H9 (cell line): ENCODE measurements around the gene SYCE1. TPM values are rescaled to one million over a fixed set of nuclear protein-coding genes. Genes with fewer than 3 reads are reported as not detected.
"Not testable (repeated sequence)": the region's sequence is repeated elsewhere in the genome, so short reads cannot be mapped to it uniquely, and the experiment has no call there.

Experiments used
- DNase-seq: peaks from one replicate; pipeline ENCODE4 v3.0.0-alpha.2; 2017
- H2AFZ ChIP-seq: one replicate; pipeline ENCODE4 v1.6.1; 2013; ENCODE audit warnings: mild to moderate bottlenecking, low read length, control low read depth, moderate library complexity
- H2AK5ac ChIP-seq: 2 replicates; pipeline ENCODE4 v1.6.1; 2013; ENCODE audit warnings: low read length, control low read depth, mixed read lengths; ENCODE audit not compliant: insufficient read length
- H2BK120ac ChIP-seq: one replicate; pipeline ENCODE4 v1.6.1; 2013; ENCODE audit warnings: low read depth, mild to moderate bottlenecking, low read length, control low read depth, inconsistent platforms; ENCODE audit not compliant: poor library complexity, severe bottlenecking
- H2BK12ac ChIP-seq: 2 replicates; pipeline ENCODE4 v1.6.1; 2013; ENCODE audit warnings: low read length, control low read depth, mixed read lengths, low read depth; ENCODE audit not compliant: insufficient read length
- H2BK15ac ChIP-seq: 2 replicates; pipeline ENCODE4 v1.6.1; 2013; ENCODE audit warnings: low read depth, low read length, control low read depth
- H2BK20ac ChIP-seq: one replicate; pipeline ENCODE4 v1.6.1; 2013; ENCODE audit warnings: low read depth, mild to moderate bottlenecking, low read length, control low read depth, inconsistent platforms; ENCODE audit not compliant: poor library complexity, severe bottlenecking
- H2BK5ac ChIP-seq: 2 replicates; pipeline ENCODE4 v1.6.1; 2013; ENCODE audit warnings: low read length, control low read depth, mixed read lengths; ENCODE audit not compliant: insufficient read length
- H3K14ac ChIP-seq: 2 replicates; pipeline ENCODE4 v1.6.1; 2013; ENCODE audit warnings: low read length, control low read depth; ENCODE audit not compliant: insufficient read depth
- H3K18ac ChIP-seq: 2 replicates; pipeline ENCODE4 v1.6.1; 2013; ENCODE audit warnings: low read depth, mild to moderate bottlenecking, mixed read lengths, low read length, control low read depth; ENCODE audit not compliant: insufficient read length
- H3K23ac ChIP-seq: 2 replicates; pipeline ENCODE4 v1.6.1; 2013; ENCODE audit warnings: low read length, control low read depth, mixed read lengths, low read depth; ENCODE audit not compliant: insufficient read length
- H3K23me2 ChIP-seq: 2 replicates; pipeline ENCODE4 v1.6.1; 2013; ENCODE audit warnings: low read depth, mild to moderate bottlenecking, mixed read lengths, low read length, control low read depth; ENCODE audit not compliant: insufficient read length, poor library complexity, severe bottlenecking
- H3K27ac ChIP-seq: 2 replicates; pipeline ENCODE4 v1.5.1; 2013; ENCODE audit warnings: low read length, control low read depth, mixed read lengths, low read depth; ENCODE audit not compliant: insufficient read length
- H3K27me3 ChIP-seq: 2 replicates; pipeline ENCODE4 v1.6.1; 2013; ENCODE audit warnings: low read length, control low read depth, inconsistent platforms; ENCODE audit not compliant: insufficient read depth
- H3K4ac ChIP-seq: 2 replicates; pipeline ENCODE4 v1.6.1; 2013; ENCODE audit warnings: low read depth, mild to moderate bottlenecking, control low read depth, inconsistent platforms, low read length, moderate library complexity
- H3K4me1 ChIP-seq: 2 replicates; pipeline ENCODE4 v1.6.1; 2013; ENCODE audit warnings: low read length, control low read depth, inconsistent platforms; ENCODE audit not compliant: insufficient read depth
- H3K4me2 ChIP-seq: 2 replicates; pipeline ENCODE4 v1.6.1; 2013; ENCODE audit warnings: low read length, control low read depth, mixed read lengths; ENCODE audit not compliant: insufficient read length, insufficient read depth
- H3K56ac ChIP-seq: 2 replicates; pipeline ENCODE4 v1.6.1; 2013; ENCODE audit warnings: low read depth, mild to moderate bottlenecking, mixed read lengths, low read length, control low read depth; ENCODE audit not compliant: insufficient read length
- H3K79me1 ChIP-seq: 2 replicates; pipeline ENCODE4 v1.6.1; 2013; ENCODE audit warnings: low read depth, mild to moderate bottlenecking, moderate library complexity, low read length, control low read depth, inconsistent platforms; ENCODE audit not compliant: insufficient read depth, poor library complexity, severe bottlenecking
- H3K79me2 ChIP-seq: 2 replicates; pipeline ENCODE4 v1.6.1; 2013; ENCODE audit warnings: low read length, control low read depth, inconsistent platforms; ENCODE audit not compliant: insufficient read depth
- H3K9ac ChIP-seq: 2 replicates; pipeline ENCODE4 v1.6.1; 2013; ENCODE audit warnings: low read length, control low read depth, mixed read lengths; ENCODE audit not compliant: insufficient read length; ENCODE audit errors: extremely low read depth
- H3K9me3 ChIP-seq: one replicate; pipeline ENCODE4 v1.6.1; 2013; ENCODE audit warnings: low read depth, low read length, inconsistent platforms; ENCODE audit not compliant: control insufficient read depth
- H3T11ph ChIP-seq: one replicate; pipeline ENCODE4 v1.6.1; 2013; ENCODE audit warnings: mild to moderate bottlenecking, low read length, control low read depth, inconsistent platforms
- H4K20me1 ChIP-seq: one replicate; pipeline ENCODE4 v1.6.1; 2013; ENCODE audit not compliant: control insufficient read depth, insufficient read length, insufficient read depth
- H4K5ac ChIP-seq: 2 replicates; pipeline ENCODE4 v1.6.1; 2013; ENCODE audit warnings: low read depth, mild to moderate bottlenecking, mixed read lengths, low read length, control low read depth; ENCODE audit not compliant: insufficient read length
- H4K8ac ChIP-seq: replicated peaks from 2 replicates; pipeline ENCODE4 v1.6.1; 2013; ENCODE audit warnings: low read length, control low read depth, mixed read lengths, low read depth; ENCODE audit not compliant: insufficient read length
- H4K91ac ChIP-seq: 2 replicates; pipeline ENCODE4 v1.6.1; 2013; ENCODE audit warnings: low read depth, mild to moderate bottlenecking, moderate library complexity, mixed read lengths, low read length, control low read depth; ENCODE audit not compliant: insufficient read length
- H3K27ac Mint-ChIP-seq, 3 experiments: 2 replicates in 2 of 3; 3 replicates in 1 of 3; pipeline ENCODE4 v1.8.0; 2020 to 2021; ENCODE audit warnings: mixed read lengths in 3 of 3, mild to moderate bottlenecking in 1 of 3, moderate library complexity in 1 of 3
- H3K27me3 Mint-ChIP-seq: 2 replicates; pipeline ENCODE4 v1.8.0; 2021; ENCODE audit warnings: low read depth, mild to moderate bottlenecking, moderate library complexity, mixed read lengths
- H3K36me3 Mint-ChIP-seq, 3 experiments: 2 replicates in 2 of 3; 3 replicates in 1 of 3; pipeline ENCODE4 v1.8.0; 2020 to 2021; ENCODE audit warnings: low read depth in 3 of 3, mixed read lengths in 3 of 3; ENCODE audit not compliant: insufficient read depth in 1 of 3
- H3K4me1 Mint-ChIP-seq, 2 experiments: 2 replicates each; pipeline ENCODE4 v1.8.0; 2020; ENCODE audit warnings: mixed read lengths in 2 of 2
- H3K4me3 Mint-ChIP-seq, 2 experiments: 2 replicates in 1 of 2; 3 replicates in 1 of 2; pipeline ENCODE4 v1.8.0; 2020 to 2021; ENCODE audit warnings: mild to moderate bottlenecking in 2 of 2, mixed read lengths in 2 of 2, moderate library complexity in 1 of 2
- H3K9me3 Mint-ChIP-seq, 2 experiments: 2 replicates in 1 of 2; 3 replicates in 1 of 2; pipeline ENCODE4 v1.8.0; 2020; ENCODE audit warnings: mild to moderate bottlenecking in 2 of 2, mixed read lengths in 2 of 2, moderate library complexity in 1 of 2
- WGBS: extraction: QIAGEN DNeasy Blood & Tissue Kit; methylation state at CpG from one replicate; pipeline ENCODE4 v1.1.7; 2013; ENCODE audit warnings: missing lambda C conversion rate, low lambda C conversion rate, mixed read lengths; ENCODE audit not compliant: insufficient read length; ENCODE audit errors: extremely low coverage; 5-methylcytosine and 5-hydroxymethylcytosine counted together
- total RNA-seq: library from RNA; stranded (reverse); gene quantifications from 2 replicates; pipeline ENCODE4 v1.2.1, GENCODE V29; 2021
- TF ChIP-seq, protein P1 (sequence below): fragments of 200-600 bp; sonication (generic); conservative IDR thresholded peaks from 3 replicates; pipeline ENCODE4 v1.8.0; 2021; ENCODE audit warnings: antibody characterized with exemption, mild to moderate bottlenecking

Gene SYCE1
- total RNA-seq, 1 experiment from 2014 or later: not detected

DNA sequence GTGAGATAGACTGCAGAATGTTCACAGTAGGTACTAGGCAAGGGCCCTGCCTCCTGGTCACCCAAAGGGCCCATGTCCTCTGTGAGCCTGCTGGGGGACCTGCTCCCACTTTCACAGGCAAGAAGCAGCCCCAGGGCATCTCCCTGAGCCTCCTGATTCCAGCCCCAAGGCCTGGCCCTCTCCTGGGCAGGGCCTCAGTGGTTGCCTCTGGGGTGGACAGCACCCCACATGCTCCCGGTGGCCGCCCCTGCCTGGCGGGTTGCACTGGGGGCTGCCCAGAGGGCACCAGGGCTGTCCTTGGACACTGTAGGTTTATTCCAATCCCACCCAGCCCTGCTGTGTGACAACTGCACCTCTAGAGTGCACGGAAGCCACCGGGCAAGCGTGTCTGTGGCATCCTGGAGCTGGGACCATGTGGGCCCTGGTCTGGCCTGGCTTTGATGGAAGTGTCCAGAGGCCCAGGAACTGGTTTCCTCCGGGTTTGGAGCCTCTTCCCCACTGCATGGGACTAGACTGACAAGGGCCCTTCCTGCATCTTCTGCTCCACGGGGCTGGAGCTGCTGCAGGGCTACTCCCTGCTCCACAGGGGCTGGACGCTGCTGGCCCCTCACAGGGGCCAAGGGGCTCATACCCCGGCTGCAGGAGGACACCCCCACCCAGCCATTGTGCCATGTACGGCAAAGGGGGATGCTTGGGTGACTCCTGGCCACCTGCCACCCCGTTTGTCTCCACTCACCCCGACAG is 25.0 kb upstream of the SYCE1 start:
- Histone ChIP-seq H3K79me2 (no peaks in the 10 kb centered on the region), H3K9ac (no peak overlapping the region), H2BK20ac (no peak overlapping the region), H2AK5ac (no peak overlapping the region), H2BK12ac (no peak overlapping the region), H3K79me1 (no peaks in the 10 kb centered on the region), H3K27me3 (no peaks in the 10 kb centered on the region), H3K56ac (no peak overlapping the region), H3K9me3 (peaks cover 60% of the 10 kb centered on the region), H2AFZ (no peak overlapping the region), H4K91ac (no peak overlapping the region), H4K20me1 (no peaks in the 10 kb centered on the region), H3T11ph (no peak overlapping the region), H2BK15ac (no peak overlapping the region), H3K4me1 (no peaks in the 10 kb centered on the region), H2BK120ac (no peak overlapping the region), H3K27ac (no peak overlapping the region), H4K8ac (no peak overlapping the region), H3K23ac (no peak overlapping the region), H3K23me2 (no peaks in the 10 kb centered on the region), H4K5ac (no peak overlapping the region), H3K4me2 (no peak overlapping the region), H3K14ac (no peak overlapping the region), H2BK5ac (no peak overlapping the region), H3K4ac (no peak overlapping the region), H3K18ac (no peak overlapping the region)
- Mint-ChIP-seq H3K27ac (no peak overlapping the region), H3K9me3 (peaks cover 74 to 86% of the 10 kb centered on the region in 2 experiments), H3K36me3 (peaks cover 5 to 28% (median 17%) of the 10 kb centered on the region in 3 experiments; a peak in 6 of 7 replicates), H3K4me3 (no peak overlapping the region), H3K4me1 (no peaks in the 10 kb centered on the region), H3K27me3 (no peaks in the 10 kb centered on the region; the same call in 1 of the 2 replicates)
- DNase-seq: no peak
- WGBS: no CpG with 5 or more reads among the region's 13 CpGs
- TF ChIP-seq, protein P1, sequence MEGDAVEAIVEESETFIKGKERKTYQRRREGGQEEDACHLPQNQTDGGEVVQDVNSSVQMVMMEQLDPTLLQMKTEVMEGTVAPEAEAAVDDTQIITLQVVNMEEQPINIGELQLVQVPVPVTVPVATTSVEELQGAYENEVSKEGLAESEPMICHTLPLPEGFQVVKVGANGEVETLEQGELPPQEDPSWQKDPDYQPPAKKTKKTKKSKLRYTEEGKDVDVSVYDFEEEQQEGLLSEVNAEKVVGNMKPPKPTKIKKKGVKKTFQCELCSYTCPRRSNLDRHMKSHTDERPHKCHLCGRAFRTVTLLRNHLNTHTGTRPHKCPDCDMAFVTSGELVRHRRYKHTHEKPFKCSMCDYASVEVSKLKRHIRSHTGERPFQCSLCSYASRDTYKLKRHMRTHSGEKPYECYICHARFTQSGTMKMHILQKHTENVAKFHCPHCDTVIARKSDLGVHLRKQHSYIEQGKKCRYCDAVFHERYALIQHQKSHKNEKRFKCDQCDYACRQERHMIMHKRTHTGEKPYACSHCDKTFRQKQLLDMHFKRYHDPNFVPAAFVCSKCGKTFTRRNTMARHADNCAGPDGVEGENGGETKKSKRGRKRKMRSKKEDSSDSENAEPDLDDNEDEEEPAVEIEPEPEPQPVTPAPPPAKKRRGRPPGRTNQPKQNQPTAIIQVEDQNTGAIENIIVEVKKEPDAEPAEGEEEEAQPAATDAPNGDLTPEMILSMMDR: no peak

DNA sequence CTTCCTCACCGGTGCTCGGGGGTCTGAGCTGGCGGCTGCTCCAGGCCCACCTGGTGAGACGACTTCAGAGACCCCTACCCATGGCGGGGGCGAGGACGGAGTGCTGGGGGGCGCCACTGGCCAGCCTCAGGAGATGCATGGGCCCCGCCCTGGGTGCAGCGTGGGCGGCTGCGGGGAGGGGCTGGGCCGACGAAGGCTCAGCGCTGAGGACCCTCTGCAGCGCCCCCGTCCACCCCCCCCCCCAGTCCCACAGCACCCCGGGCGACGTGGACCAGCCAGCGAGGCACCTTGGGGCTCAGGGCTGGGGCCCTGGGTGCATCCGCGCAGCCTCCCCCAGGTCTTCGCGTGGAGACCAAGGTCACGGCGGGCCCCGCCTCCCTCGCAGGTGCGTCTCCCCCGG is 11.7 kb upstream of the SYCE1 start:
- not testable (repeated sequence) for H2AFZ ChIP-seq, H2BK20ac ChIP-seq, H3K4ac ChIP-seq, H3T11ph ChIP-seq, H3K4me2 ChIP-seq, H3K23ac ChIP-seq, H3K4me1 Mint-ChIP-seq, H3K27ac Mint-ChIP-seq, H3K14ac ChIP-seq, DNase-seq, H3K27me3 ChIP-seq, H3K79me1 ChIP-seq, H4K91ac ChIP-seq, H4K20me1 ChIP-seq, H3K18ac ChIP-seq, H3K79me2 ChIP-seq, H3K56ac ChIP-seq, H3K9ac ChIP-seq, H4K8ac ChIP-seq, H4K5ac ChIP-seq, H3K4me3 Mint-ChIP-seq, H3K23me2 ChIP-seq, H2BK5ac ChIP-seq, H3K27me3 Mint-ChIP-seq, H3K4me1 ChIP-seq, H2BK15ac ChIP-seq, H3K27ac ChIP-seq, H2AK5ac ChIP-seq, H2BK12ac ChIP-seq, H2BK120ac ChIP-seq
- peaks cover 18% of the 10 kb centered on the region for H3K9me3 ChIP-seq
- H3K9me3 Mint-ChIP-seq: peaks cover 44 to 54% of the 10 kb centered on the region in 2 experiments
- WGBS: no CpG with 5 or more reads among the region's 31 CpGs
- peaks cover 0 to 15% (median 4%) of the 10 kb centered on the region in 3 experiments; a peak in 5 of 7 replicates for H3K36me3 Mint-ChIP-seq
